Sigmoid colon (tissue), 4 donors: ENCODE measurements around the gene WNT7A.

ENCODE experiments used
- CTCF ChIP-seq, 4 experiments: fragments of 450-650 bp in 3 of 4; fragments of 200-600 bp in 1 of 4; IDR thresholded peaks; one replicate each; pipeline ENCODE4 v1.5.1; 2016 to 2019; ENCODE audit warnings: antibody characterized with exemption in 4 of 4, mild to moderate bottlenecking in 3 of 4, moderate library complexity in 2 of 4
- POLR2A ChIP-seq, 2 donors: fragments of 450-650 bp; IDR thresholded peaks; one replicate each; pipeline ENCODE4 v1.6.1; 2016; ENCODE audit warnings: antibody characterized with exemption in 2 of 2, mild to moderate bottlenecking in 2 of 2, moderate library complexity in 2 of 2
- POLR2AphosphoS5 ChIP-seq, 4 donors: sonication (generic); formaldehyde crosslinking; IDR thresholded peaks; one replicate each; pipeline ENCODE4 v1.6.1; 2017; ENCODE audit warnings: antibody characterized with exemption in 4 of 4

GRCh38 chr3:13815088-13815683, 64.7 kb downstream of the WNT7A start:
- TF ChIP-seq CTCF (IDR thresholded peaks at IDR 0.05) (no peak), POLR2AphosphoS5 (IDR thresholded peaks at IDR 0.05) (no peak), POLR2A (IDR thresholded peaks at IDR 0.05) (no peak)
